WTC11 (cell line): ENCODE measurements around the gene FAM240A. TPM values are rescaled to one million over a fixed set of nuclear protein-coding genes. Genes with fewer than 3 reads are reported as not detected.

Experiments used
- ATAC-seq: fragments of 200-7000 bp; cut with Tn5 transposase; 2 replicates; pipeline ENCODE4 v1.10.0; 2021; ENCODE audit warnings: mild to moderate bottlenecking, moderate library complexity
- CTCF ChIA-PET: fragments of 300-600 bp; sonication (Branson Sonifier 250); formaldehyde crosslinking; loops from one replicate; lab custom pipeline; 2021; ENCODE audit warnings: antibody characterized with exemption; lab: Charles Lee
- POLR2A ChIA-PET: fragments of 350-600 bp; sonication (Branson Sonifier 250); formaldehyde crosslinking; loops from one replicate; lab custom pipeline; 2021; ENCODE audit warnings: antibody characterized with exemption; lab: Charles Lee
- DNase-seq: peaks from one replicate; pipeline ENCODE4 v3.0.0; 2021; ENCODE audit warnings: low spot score
- H3K27ac Mint-ChIP-seq: 2 replicates; pipeline ENCODE4 v1.8.0; 2021; ENCODE audit warnings: mixed read lengths
- H3K27me3 Mint-ChIP-seq: 2 replicates; pipeline ENCODE4 v1.8.0; 2021; ENCODE audit warnings: low read depth, mild to moderate bottlenecking, moderate library complexity, mixed read lengths
- H3K36me3 Mint-ChIP-seq: 2 replicates; pipeline ENCODE4 v1.8.0; 2021; ENCODE audit warnings: mixed read lengths
- H3K4me1 Mint-ChIP-seq: 2 replicates; pipeline ENCODE4 v1.8.0; 2022; ENCODE audit warnings: mixed read lengths
- H3K4me3 Mint-ChIP-seq: 2 replicates; pipeline ENCODE4 v1.8.0; 2021; ENCODE audit warnings: mild to moderate bottlenecking, moderate library complexity, mixed read lengths
- H3K9me3 Mint-ChIP-seq: 2 replicates; pipeline ENCODE4 v1.8.0; 2021; ENCODE audit warnings: mixed read lengths
- EMX1 ChIP-seq: fragments of 250-450 bp; sonication (Bioruptor Pico); IDR thresholded peaks from 2 replicates; pipeline ENCODE4 v1.8.0; 2021; ENCODE audit warnings: mild to moderate bottlenecking
- ESRRA ChIP-seq: sonication (generic); formaldehyde crosslinking; IDR thresholded peaks from 2 replicates; pipeline ENCODE4 v1.8.1; 2022; ENCODE audit warnings: mild to moderate bottlenecking, missing genetic modification reagents, borderline replicate concordance
- ETV6 ChIP-seq: sonication (generic); formaldehyde crosslinking; IDR thresholded peaks from 2 replicates; pipeline ENCODE4 v1.8.1; 2022; ENCODE audit warnings: mild to moderate bottlenecking, missing genetic modification reagents
- FOXK1 ChIP-seq: sonication (generic); formaldehyde crosslinking; IDR thresholded peaks from 2 replicates; pipeline ENCODE4 v1.8.0; 2022; ENCODE audit warnings: mild to moderate bottlenecking, moderate library complexity, missing genetic modification reagents
- JUN ChIP-seq: sonication (generic); formaldehyde crosslinking; IDR thresholded peaks from 2 replicates; pipeline ENCODE4 v1.8.0; 2023; ENCODE audit warnings: mild to moderate bottlenecking, missing genetic modification reagents
- MAX ChIP-seq: sonication (generic); formaldehyde crosslinking; IDR thresholded peaks from 2 replicates; pipeline ENCODE4 v1.8.0; 2022; ENCODE audit warnings: mild to moderate bottlenecking, missing genetic modification reagents
- NR1H2 ChIP-seq: sonication (generic); formaldehyde crosslinking; IDR thresholded peaks from 2 replicates; pipeline ENCODE4 v1.9.0; 2021; ENCODE audit warnings: mild to moderate bottlenecking, moderate library complexity, missing genetic modification reagents
- PREB ChIP-seq: sonication (generic); formaldehyde crosslinking; IDR thresholded peaks from 2 replicates; pipeline ENCODE4 v1.8.1; 2022; ENCODE audit warnings: mild to moderate bottlenecking, missing genetic modification reagents, moderate library complexity, borderline replicate concordance
- PRRX2 ChIP-seq: fragments of 250-450 bp; sonication (Bioruptor Pico); IDR thresholded peaks from 2 replicates; pipeline ENCODE4 v1.8.0; 2021; ENCODE audit warnings: mild to moderate bottlenecking
- SMAD4 ChIP-seq: sonication (generic); formaldehyde crosslinking; IDR thresholded peaks from 2 replicates; pipeline ENCODE4 v1.8.0; 2022; ENCODE audit warnings: mild to moderate bottlenecking, missing genetic modification reagents
- TEAD4 ChIP-seq: sonication (generic); formaldehyde crosslinking; IDR thresholded peaks from 2 replicates; pipeline ENCODE4 v1.8.0; 2022; ENCODE audit warnings: mild to moderate bottlenecking, missing genetic modification reagents
- ZNF281 ChIP-seq: sonication (generic); formaldehyde crosslinking; IDR thresholded peaks from 2 replicates; pipeline ENCODE4 v1.8.0; 2023; ENCODE audit warnings: mild to moderate bottlenecking, missing genetic modification reagents
- ZNF416 ChIP-seq: fragments of 250-450 bp; sonication (Bioruptor Pico); IDR thresholded peaks from 2 replicates; pipeline ENCODE4 v1.9.0; 2021; ENCODE audit warnings: mild to moderate bottlenecking, inconsistent platforms
- total RNA-seq: library from RNA; stranded (reverse); gene quantifications from 3 replicates; pipeline ENCODE4 v1.2.3, GENCODE V29; 2021
- TF ChIP-seq, protein P1 (sequence below): sonication (generic); formaldehyde crosslinking; IDR thresholded peaks from 2 replicates; pipeline ENCODE4 v1.8.1; 2022; ENCODE audit warnings: low read depth, mild to moderate bottlenecking, moderate library complexity, missing genetic modification reagents, borderline replicate concordance
- TF ChIP-seq, protein P2 (sequence below): fragments of 200-600 bp; IDR thresholded peaks from 2 replicates; pipeline ENCODE4 v1.8.0; 2022; ENCODE audit warnings: antibody characterized with exemption
- TF ChIP-seq, protein P3 (sequence below): sonication (generic); formaldehyde crosslinking; IDR thresholded peaks from 2 replicates; pipeline ENCODE4 v1.8.0; 2022; ENCODE audit warnings: mild to moderate bottlenecking, missing genetic modification reagents
- TF ChIP-seq, protein P4 (sequence below): sonication (generic); formaldehyde crosslinking; IDR thresholded peaks from 2 replicates; pipeline ENCODE4 v1.8.1; 2022; ENCODE audit warnings: mild to moderate bottlenecking, moderate library complexity, missing genetic modification reagents
- TF ChIP-seq, protein P5 (sequence below): fragments of 250-450 bp; sonication (Bioruptor Pico); IDR thresholded peaks from 2 replicates; pipeline ENCODE4 v1.9.0; 2021; ENCODE audit warnings: mild to moderate bottlenecking

The FAM240A gene
- total RNA-seq, 1 experiment from 2014 or later, result 0.13 TPM

DNA sequence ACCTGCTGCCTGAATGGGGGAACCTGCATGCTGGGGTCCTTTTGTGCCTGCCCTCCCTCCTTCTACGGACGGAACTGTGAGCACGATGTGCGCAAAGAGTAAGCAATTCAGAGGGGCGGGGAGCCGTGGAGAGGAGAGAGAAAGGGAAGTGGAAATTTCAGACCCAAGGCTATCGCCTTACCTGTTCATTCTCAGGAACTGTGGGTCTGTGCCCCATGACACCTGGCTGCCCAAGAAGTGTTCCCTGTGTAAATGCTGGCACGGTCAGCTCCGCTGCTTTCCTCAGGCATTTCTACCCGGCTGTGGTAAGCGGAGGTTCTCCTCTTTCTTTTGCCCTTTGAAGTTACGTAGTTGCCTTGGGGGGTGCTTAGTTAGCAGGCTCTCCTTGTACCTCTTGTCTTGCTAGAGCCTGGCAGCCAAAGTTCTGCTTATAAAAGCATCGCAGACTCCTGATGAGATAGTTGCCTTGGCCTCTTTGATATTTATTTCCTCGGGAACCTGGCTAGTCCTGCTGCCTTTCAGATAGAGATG lies 32.5 kb upstream of the FAM240A start (continued):
- TF ChIP-seq, protein P1, sequence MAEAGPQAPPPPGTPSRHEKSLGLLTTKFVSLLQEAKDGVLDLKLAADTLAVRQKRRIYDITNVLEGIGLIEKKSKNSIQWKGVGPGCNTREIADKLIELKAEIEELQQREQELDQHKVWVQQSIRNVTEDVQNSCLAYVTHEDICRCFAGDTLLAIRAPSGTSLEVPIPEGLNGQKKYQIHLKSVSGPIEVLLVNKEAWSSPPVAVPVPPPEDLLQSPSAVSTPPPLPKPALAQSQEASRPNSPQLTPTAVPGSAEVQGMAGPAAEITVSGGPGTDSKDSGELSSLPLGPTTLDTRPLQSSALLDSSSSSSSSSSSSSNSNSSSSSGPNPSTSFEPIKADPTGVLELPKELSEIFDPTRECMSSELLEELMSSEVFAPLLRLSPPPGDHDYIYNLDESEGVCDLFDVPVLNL (CRISPR knock-in tag), result no peak
- 0 out of 2 replicates have a peak, but pooled peaks have one; percentile 6 for TF ChIP-seq TEAD4 (CRISPR knock-in tag)
- TF ChIP-seq, protein P2, sequence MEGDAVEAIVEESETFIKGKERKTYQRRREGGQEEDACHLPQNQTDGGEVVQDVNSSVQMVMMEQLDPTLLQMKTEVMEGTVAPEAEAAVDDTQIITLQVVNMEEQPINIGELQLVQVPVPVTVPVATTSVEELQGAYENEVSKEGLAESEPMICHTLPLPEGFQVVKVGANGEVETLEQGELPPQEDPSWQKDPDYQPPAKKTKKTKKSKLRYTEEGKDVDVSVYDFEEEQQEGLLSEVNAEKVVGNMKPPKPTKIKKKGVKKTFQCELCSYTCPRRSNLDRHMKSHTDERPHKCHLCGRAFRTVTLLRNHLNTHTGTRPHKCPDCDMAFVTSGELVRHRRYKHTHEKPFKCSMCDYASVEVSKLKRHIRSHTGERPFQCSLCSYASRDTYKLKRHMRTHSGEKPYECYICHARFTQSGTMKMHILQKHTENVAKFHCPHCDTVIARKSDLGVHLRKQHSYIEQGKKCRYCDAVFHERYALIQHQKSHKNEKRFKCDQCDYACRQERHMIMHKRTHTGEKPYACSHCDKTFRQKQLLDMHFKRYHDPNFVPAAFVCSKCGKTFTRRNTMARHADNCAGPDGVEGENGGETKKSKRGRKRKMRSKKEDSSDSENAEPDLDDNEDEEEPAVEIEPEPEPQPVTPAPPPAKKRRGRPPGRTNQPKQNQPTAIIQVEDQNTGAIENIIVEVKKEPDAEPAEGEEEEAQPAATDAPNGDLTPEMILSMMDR, result no peak

DNA sequence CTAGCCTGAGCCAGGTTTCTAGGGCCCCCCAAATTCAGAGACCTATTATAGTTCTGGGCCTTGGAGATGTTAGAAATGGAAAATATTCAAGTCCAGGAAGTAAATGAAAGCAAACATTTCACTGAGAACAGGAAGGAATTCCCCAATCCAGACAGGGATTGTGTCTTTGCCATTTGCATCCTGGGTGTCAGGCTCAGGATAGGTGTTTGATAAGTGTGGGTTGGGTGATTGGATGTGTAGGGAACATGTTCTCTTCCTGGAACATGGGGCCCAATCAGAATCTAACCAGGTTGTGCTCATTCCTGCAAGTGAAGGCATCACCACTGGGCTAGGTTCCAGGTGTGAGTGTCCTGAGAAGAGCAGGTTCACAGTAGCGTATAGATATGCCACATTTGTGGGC lies 31.6 kb upstream of the FAM240A start:
- Mint-ChIP-seq H3K27ac (peak overlapping the region; percentile 65), H3K4me1 (peaks cover 59% of the 10 kb centered on the region), H3K27me3 (no peaks in the 10 kb centered on the region; the same call in 1 of the 2 replicates), H3K36me3 (peaks cover 81% of the 10 kb centered on the region), H3K9me3 (peaks cover 12% of the 10 kb centered on the region), H3K4me3 (peak overlapping the region; percentile 86)
- no peak for ATAC-seq
- ChIA-PET POLR2A (no interaction called here), CTCF (no interaction called here)
- TF ChIP-seq FOXK1 (CRISPR knock-in tag) (no peak), NR1H2 (CRISPR knock-in tag) (no peak)
- DNase-seq, result no peak

DNA sequence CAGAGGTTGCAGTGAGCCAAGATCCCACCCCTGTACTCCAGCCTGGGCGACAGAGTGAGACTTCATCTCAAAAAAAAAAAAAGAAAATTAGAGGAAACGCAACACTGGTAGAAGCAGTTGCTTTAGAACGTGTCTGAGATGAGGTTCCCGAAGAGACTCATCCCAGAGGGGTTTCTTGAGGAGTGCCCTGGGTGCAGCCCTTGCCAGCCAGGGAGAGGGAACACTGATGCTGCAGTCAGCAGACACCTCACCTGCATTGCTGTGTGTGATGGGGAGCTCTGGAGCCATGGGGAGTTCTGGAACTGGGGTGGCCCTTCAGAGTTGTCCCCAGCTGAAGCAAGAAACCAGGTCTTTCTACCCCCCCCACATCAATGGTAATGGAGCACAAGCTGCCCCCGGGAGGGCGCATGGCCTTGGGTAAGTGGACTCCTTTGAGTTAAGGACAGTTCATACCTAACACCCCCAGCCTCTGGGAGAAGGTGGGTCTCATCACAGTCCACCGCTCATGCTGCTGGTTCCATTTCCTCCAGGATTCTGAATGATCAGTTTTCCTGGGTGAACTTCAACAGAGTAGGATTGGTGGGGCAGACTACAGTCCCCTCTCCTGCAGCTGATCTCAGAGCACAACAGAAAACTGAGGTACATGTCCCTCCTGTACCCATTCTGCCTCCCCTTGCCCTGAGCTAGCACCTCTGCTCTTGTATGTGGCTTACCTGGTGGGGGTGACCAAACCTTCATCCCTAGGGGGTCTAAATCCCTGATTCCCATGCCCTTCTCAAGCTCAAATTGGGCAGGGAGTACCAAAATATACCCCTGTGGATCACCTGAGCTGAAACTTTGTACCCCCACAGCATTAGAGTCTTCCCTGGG lies 27.5 kb upstream of the FAM240A start:
- peaks cover 32% of the 10 kb centered on the region for H3K27me3 Mint-ChIP-seq
- ChIA-PET POLR2A (interaction anchor here (0.7 to 3.9 kb wide), 8 partner anchors 9 to 966 kb away, joined by 3 to 41 read pairs (median 6); a partner anchor contains a TSS), CTCF (interaction anchor here (0.6 to 3.6 kb wide), 9 partner anchors 10 to 135 kb away, joined by 3 to 54 read pairs (median 3); partner anchors contain the start of genes LTF and RTP3)
- H3K4me1 Mint-ChIP-seq, result peaks cover 53% of the 10 kb centered on the region
- no peak overlapping the region for H3K4me3 Mint-ChIP-seq
- H3K9me3 Mint-ChIP-seq, result peaks cover 52% of the 10 kb centered on the region
- no peak overlapping the region for H3K27ac Mint-ChIP-seq
- H3K36me3 Mint-ChIP-seq, result peaks cover 98% of the 10 kb centered on the region
- ATAC-seq, result peak; percentile 2
- DNase-seq, result no peak
- peak; percentile 33; the same call in 1 of the 2 replicates for TF ChIP-seq EMX1 (CRISPR knock-in tag)
- TF ChIP-seq, protein P3, sequence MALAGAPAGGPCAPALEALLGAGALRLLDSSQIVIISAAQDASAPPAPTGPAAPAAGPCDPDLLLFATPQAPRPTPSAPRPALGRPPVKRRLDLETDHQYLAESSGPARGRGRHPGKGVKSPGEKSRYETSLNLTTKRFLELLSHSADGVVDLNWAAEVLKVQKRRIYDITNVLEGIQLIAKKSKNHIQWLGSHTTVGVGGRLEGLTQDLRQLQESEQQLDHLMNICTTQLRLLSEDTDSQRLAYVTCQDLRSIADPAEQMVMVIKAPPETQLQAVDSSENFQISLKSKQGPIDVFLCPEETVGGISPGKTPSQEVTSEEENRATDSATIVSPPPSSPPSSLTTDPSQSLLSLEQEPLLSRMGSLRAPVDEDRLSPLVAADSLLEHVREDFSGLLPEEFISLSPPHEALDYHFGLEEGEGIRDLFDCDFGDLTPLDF (CRISPR knock-in tag), result 0 out of 2 replicates have a peak, but pooled peaks have one; percentile 42
- peak; percentile 27 for TF ChIP-seq PRRX2
- 0 out of 2 replicates have a peak, but pooled peaks have one; percentile 41 for TF ChIP-seq ZNF281 (CRISPR knock-in tag)
- TF ChIP-seq JUN (CRISPR knock-in tag), result 0 out of 2 replicates have a peak, but pooled peaks have one; percentile 54
- TF ChIP-seq, protein P4, sequence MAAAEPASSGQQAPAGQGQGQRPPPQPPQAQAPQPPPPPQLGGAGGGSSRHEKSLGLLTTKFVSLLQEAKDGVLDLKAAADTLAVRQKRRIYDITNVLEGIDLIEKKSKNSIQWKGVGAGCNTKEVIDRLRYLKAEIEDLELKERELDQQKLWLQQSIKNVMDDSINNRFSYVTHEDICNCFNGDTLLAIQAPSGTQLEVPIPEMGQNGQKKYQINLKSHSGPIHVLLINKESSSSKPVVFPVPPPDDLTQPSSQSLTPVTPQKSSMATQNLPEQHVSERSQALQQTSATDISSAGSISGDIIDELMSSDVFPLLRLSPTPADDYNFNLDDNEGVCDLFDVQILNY, result no peak
- no peak for TF ChIP-seq ETV6 (CRISPR knock-in tag)
- TF ChIP-seq, protein P5, sequence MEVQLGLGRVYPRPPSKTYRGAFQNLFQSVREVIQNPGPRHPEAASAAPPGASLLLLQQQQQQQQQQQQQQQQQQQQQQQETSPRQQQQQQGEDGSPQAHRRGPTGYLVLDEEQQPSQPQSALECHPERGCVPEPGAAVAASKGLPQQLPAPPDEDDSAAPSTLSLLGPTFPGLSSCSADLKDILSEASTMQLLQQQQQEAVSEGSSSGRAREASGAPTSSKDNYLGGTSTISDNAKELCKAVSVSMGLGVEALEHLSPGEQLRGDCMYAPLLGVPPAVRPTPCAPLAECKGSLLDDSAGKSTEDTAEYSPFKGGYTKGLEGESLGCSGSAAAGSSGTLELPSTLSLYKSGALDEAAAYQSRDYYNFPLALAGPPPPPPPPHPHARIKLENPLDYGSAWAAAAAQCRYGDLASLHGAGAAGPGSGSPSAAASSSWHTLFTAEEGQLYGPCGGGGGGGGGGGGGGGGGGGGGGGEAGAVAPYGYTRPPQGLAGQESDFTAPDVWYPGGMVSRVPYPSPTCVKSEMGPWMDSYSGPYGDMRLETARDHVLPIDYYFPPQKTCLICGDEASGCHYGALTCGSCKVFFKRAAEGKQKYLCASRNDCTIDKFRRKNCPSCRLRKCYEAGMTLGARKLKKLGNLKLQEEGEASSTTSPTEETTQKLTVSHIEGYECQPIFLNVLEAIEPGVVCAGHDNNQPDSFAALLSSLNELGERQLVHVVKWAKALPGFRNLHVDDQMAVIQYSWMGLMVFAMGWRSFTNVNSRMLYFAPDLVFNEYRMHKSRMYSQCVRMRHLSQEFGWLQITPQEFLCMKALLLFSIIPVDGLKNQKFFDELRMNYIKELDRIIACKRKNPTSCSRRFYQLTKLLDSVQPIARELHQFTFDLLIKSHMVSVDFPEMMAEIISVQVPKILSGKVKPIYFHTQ (CRISPR knock-in tag), result peak; percentile 84
- TF ChIP-seq MAX (CRISPR knock-in tag), result peak; percentile 24; the same call in 1 of the 2 replicates
- TF ChIP-seq ESRRA (CRISPR knock-in tag), result no peak
- TF ChIP-seq SMAD4 (CRISPR knock-in tag), result peak; percentile 62; the same call in 1 of the 2 replicates
- peak; percentile 61; the same call in 1 of the 2 replicates for TF ChIP-seq ZNF416
- no peak for TF ChIP-seq PREB (CRISPR knock-in tag)
